Caco-2 (cell line): ENCODE data around the gene CFAP46. TPM values are rescaled to one million over a fixed set of nuclear protein-coding genes. Genes with fewer than 3 reads are reported as not detected.
"Not testable (repeated sequence)": the region's sequence is repeated elsewhere in the genome, so short reads cannot be mapped to it uniquely, and the experiment has no call there.

Source experiments
- BruUV-seq: library from RNA; stranded (reverse); fragments of 400-500 nt; replicated peaks from 2 replicates; lab custom pipeline; 2021; lab: Mats Ljungman, UMichigan
- CTCF ChIA-PET: fragments of 300-600 bp; sonication (Branson Sonifier 250); formaldehyde crosslinking; loops from one replicate; lab custom pipeline; 2022; ENCODE audit warnings: antibody characterized with exemption; lab: Charles Lee
- POLR2A ChIA-PET: fragments of 300-600 bp; sonication (Branson Sonifier 250); formaldehyde crosslinking; loops from one replicate; lab custom pipeline; 2022; ENCODE audit warnings: antibody characterized with exemption; lab: Charles Lee
- DNase-seq, 2 experiments: peaks; one replicate each; pipeline versions ENCODE4 v3.0.0 to v3.0.0-alpha.2; 2020 to 2022
- H3K27me3 ChIP-seq: replicated peaks from 2 replicates; pipeline ENCODE4 v1.6.0; 2011; ENCODE audit warnings: low read length; ENCODE audit not compliant: control insufficient read depth, insufficient read depth
- H3K36me3 ChIP-seq: 2 replicates; pipeline ENCODE4 v1.5.1; 2011; ENCODE audit warnings: low read length; ENCODE audit not compliant: control insufficient read depth, insufficient read depth
- H3K4me1 ChIP-seq: fragments of 250-450 bp; sonication (Bioruptor Pico); 2 replicates; pipeline ENCODE4 v1.5.1; 2020; ENCODE audit warnings: mild to moderate bottlenecking
- H3K4me3 ChIP-seq: 2 replicates; pipeline ENCODE4 v1.5.1; 2011; ENCODE audit warnings: low read depth, mild to moderate bottlenecking, control low read depth, low read length
- H3K9me3 ChIP-seq: fragments of 250-450 bp; sonication (Bioruptor Pico); 2 replicates; pipeline ENCODE4 v1.5.1; 2020; ENCODE audit warnings: mild to moderate bottlenecking, moderate library complexity
- H3K27ac Mint-ChIP-seq: one replicate; pipeline ENCODE4 v1.8.0; 2022; ENCODE audit warnings: mixed read lengths; ENCODE audit not compliant: unreplicated experiment
- H3K27me3 Mint-ChIP-seq: one replicate; pipeline ENCODE4 v1.8.0; 2022; ENCODE audit warnings: mixed read lengths; ENCODE audit not compliant: insufficient read depth, unreplicated experiment
- H3K36me3 Mint-ChIP-seq: one replicate; pipeline ENCODE4 v1.8.0; 2022; ENCODE audit warnings: mild to moderate bottlenecking, mixed read lengths; ENCODE audit not compliant: insufficient read depth, unreplicated experiment
- H3K4me1 Mint-ChIP-seq: one replicate; pipeline ENCODE4 v1.8.0; 2022; ENCODE audit warnings: low read depth, mixed read lengths; ENCODE audit not compliant: unreplicated experiment
- H3K4me3 Mint-ChIP-seq: one replicate; pipeline ENCODE4 v1.8.0; 2022; ENCODE audit warnings: mild to moderate bottlenecking, moderate library complexity, mixed read lengths; ENCODE audit not compliant: unreplicated experiment
- H3K9me3 Mint-ChIP-seq: one replicate; pipeline ENCODE4 v1.8.0; 2022; ENCODE audit warnings: mixed read lengths; ENCODE audit not compliant: unreplicated experiment
- CTCF ChIP-seq, 2 experiments: fragments of 200-600 bp in 1 of 2; IDR thresholded peaks; 1 replicate in 1 of 2; 2 replicates in 1 of 2; pipeline versions ENCODE4 v1.5.1 to v1.8.0; 2011 to 2022; ENCODE audit warnings: antibody characterized with exemption in 1 of 2, control low read depth in 1 of 2, inconsistent platforms in 1 of 2, low read depth in 1 of 2, low read length in 1 of 2, mild to moderate bottlenecking in 1 of 2, moderate library complexity in 1 of 2; ENCODE audit not compliant: insufficient read depth in 1 of 2, severe bottlenecking in 1 of 2, unreplicated experiment in 1 of 2
- intact Hi-C: fragments of 100-400 bp; cut with micrococcal nuclease; formaldehyde crosslinking; loops from one replicate; pipeline ENCODE4 v1.10.0; 2022; ENCODE audit not compliant: unreplicated experiment
- total RNA-seq: library from RNA; stranded (reverse); gene quantifications from 2 replicates; pipeline ENCODE4 v1.2.3, GENCODE V29; 2022

CFAP46 gene
- total RNA-seq, 1 experiment from 2014 or later, result not detected

DNA sequence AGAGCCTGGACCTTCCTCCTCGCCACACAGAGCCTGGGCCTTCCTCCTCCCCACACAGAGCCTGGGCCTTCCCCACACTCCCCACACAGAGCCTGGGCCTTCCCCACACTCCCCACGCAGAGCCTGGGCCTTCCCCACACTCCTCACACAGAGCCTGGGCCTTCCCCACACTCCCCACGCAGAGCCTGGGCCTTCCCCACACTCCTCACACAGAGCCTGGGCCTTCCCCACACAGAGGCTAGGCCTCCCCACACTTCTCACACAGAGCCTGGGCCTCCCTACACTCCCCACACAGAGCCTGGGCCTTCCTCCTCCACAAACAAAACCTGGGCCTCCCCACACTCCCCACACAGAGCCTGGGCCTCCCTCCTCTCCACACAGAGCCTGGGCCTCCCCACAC, 11.7 kb downstream of the CFAP46 start:
- H3K4me1 ChIP-seq, H3K27ac Mint-ChIP-seq, CTCF ChIA-PET, H3K4me3 Mint-ChIP-seq, H3K36me3 ChIP-seq, H3K9me3 ChIP-seq, intact Hi-C loops, H3K27me3 Mint-ChIP-seq, H3K9me3 Mint-ChIP-seq, H3K27me3 ChIP-seq, H3K36me3 Mint-ChIP-seq, BruUV-seq, H3K4me3 ChIP-seq, POLR2A ChIA-PET, DNase-seq, H3K4me1 Mint-ChIP-seq: not testable (repeated sequence)

GRCh38 chr10:132929953-132930548, 12.3 kb downstream of the CFAP46 start:
- peaks cover 1% of the 10 kb centered on the region for H3K27me3 ChIP-seq
- Mint-ChIP-seq H3K36me3 (no peaks in the 10 kb centered on the region), H3K4me3 (no peak overlapping the region), H3K9me3 (no peaks in the 10 kb centered on the region), H3K27ac (no peak overlapping the region), H3K4me1 (no peaks in the 10 kb centered on the region), H3K27me3 (peaks cover 4% of the 10 kb centered on the region)
- no peak overlapping the region for H3K4me3 ChIP-seq
- no peak for TF ChIP-seq CTCF (IDR thresholded peaks at IDR 0.05; ENCODE audit: insufficient read depth in 1 of 2, low read depth in 1 of 2, low read length in 1 of 2, severe bottlenecking in 1 of 2, unreplicated experiment in 1 of 2)
- DNase-seq, result no peak
- ChIA-PET POLR2A (interaction anchor here (0.6 kb wide), 1 partner anchor 315 kb away, joined by 3 read pairs; no protein-coding TSS in a partner anchor), CTCF (no interaction called here)
- no peaks in the 10 kb centered on the region for H3K4me1 ChIP-seq
- intact Hi-C loops, result no loop called here
- H3K36me3 ChIP-seq, result no peaks in the 10 kb centered on the region
- no peaks in the 10 kb centered on the region for H3K9me3 ChIP-seq
- no TSS peak for BruUV-seq

DNA sequence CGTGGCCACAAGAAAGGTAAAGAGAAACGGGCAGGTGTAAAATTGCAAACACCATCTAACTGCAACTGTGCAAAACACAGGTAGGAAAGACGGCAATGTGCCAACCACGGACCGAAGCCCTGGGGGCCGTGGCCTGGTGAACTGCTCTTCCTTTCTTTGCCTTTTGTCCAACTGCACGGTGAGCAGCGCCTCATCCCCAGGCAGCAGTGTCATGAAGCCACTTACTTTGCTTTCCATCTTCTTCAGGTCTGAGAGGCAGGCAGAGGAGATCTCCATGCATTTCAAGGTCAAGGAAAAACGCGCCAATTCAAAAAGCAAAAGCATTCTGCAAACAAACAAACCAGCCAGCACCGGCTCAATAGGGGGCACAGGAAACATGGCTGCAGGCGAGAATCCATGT, 12.9 kb downstream of the CFAP46 start:
- no peak for DNase-seq
- intact Hi-C loops, result no loop called here
- no peak overlapping the region for H3K4me3 ChIP-seq
- no peaks in the 10 kb centered on the region for H3K36me3 ChIP-seq
- Mint-ChIP-seq H3K4me1 (no peaks in the 10 kb centered on the region), H3K27me3 (peaks cover 10% of the 10 kb centered on the region), H3K27ac (no peak overlapping the region), H3K9me3 (no peaks in the 10 kb centered on the region), H3K4me3 (no peak overlapping the region), H3K36me3 (no peaks in the 10 kb centered on the region)
- POLR2A ChIA-PET, result interaction anchor here (0.6 kb wide), 1 partner anchor 316 kb away, joined by 3 read pairs; no protein-coding TSS in a partner anchor
- no peaks in the 10 kb centered on the region for H3K4me1 ChIP-seq
- CTCF ChIA-PET, result no interaction called here
- TF ChIP-seq CTCF (IDR thresholded peaks at IDR 0.05; ENCODE audit: insufficient read depth in 1 of 2, low read depth in 1 of 2, low read length in 1 of 2, severe bottlenecking in 1 of 2, unreplicated experiment in 1 of 2), result no peak
- BruUV-seq, result no TSS peak
- H3K27me3 ChIP-seq, result peaks cover 1% of the 10 kb centered on the region
- no peaks in the 10 kb centered on the region for H3K9me3 ChIP-seq
